ENCODE measurements around the gene HCAR2. TPM values are rescaled to one million over a fixed set of nuclear protein-coding genes. Genes with fewer than 3 reads are reported as not detected.
"Not testable (repeated sequence)": the region's sequence is repeated elsewhere in the genome, so short reads cannot be mapped to it uniquely, and the experiment has no call there.

HCAR2 gene
- total RNA-seq, 1 experiment from 2014 or later = not detected

DNA sequence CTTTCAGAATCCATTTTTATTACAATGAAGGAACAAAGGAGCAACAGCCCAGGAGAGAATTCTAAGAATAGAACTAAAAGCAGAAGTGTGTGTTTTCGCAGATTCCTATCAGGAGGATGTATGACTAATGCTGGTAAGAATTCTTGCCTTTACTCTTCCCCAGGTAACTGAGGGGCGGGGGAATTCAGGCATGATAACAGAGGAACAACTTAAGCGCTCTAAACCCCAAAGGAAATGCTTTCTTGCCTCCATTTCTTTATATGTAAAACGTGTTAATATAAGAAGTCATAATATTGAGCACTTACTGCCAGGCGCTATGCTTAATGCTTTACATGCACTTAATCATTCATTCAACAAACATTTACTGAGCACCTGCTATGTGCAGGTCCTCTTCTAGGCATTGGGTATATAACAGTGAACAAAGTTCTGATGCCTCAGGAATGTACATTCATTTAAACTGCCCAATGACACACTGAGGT, 23.0 kb upstream of the HCAR2 start:
- no peaks in the 10 kb centered on the region for H3K4me1 ChIP-seq
- no peak overlapping the region for H3K4me3 ChIP-seq
- no peak for DNase-seq
- H3K36me3 ChIP-seq = no peaks in the 10 kb centered on the region
- H3K9me3 ChIP-seq (replicated peaks) = no peaks in the 10 kb centered on the region
- no peak overlapping the region for H3K27ac ChIP-seq
- no peaks in the 10 kb centered on the region for H3K27me3 ChIP-seq

DNA sequence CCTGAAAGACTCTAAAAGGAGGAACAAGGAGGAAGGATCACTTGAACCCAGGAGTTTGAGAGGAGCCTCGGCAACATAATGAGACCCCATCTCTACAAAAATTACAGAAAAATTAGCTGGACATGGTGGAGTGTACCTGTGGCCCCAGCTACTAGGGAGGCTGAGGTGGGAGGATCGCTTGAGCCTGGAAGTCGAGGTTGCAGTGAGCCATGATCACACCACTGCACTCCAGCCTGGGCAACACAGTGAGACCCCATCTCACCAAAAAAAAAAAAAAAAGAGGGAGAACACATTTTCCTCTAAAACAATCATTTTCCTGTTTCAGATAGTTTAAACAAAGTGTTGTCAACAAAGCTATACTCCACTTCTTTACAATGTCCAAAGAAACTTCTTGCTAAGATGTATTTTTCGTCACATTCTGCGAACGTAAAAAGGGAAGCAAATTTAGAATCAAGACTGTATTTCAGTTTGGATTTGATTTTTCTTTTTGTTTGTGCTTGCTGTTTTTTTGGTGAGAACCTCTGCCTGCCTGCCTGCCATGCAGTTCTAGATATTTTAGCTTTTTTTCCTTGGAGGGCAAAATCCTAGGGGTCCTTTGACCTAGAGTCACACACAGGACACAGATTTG, 22.4 kb upstream of the HCAR2 start:
- no peak overlapping the region for H3K27ac ChIP-seq

DNA sequence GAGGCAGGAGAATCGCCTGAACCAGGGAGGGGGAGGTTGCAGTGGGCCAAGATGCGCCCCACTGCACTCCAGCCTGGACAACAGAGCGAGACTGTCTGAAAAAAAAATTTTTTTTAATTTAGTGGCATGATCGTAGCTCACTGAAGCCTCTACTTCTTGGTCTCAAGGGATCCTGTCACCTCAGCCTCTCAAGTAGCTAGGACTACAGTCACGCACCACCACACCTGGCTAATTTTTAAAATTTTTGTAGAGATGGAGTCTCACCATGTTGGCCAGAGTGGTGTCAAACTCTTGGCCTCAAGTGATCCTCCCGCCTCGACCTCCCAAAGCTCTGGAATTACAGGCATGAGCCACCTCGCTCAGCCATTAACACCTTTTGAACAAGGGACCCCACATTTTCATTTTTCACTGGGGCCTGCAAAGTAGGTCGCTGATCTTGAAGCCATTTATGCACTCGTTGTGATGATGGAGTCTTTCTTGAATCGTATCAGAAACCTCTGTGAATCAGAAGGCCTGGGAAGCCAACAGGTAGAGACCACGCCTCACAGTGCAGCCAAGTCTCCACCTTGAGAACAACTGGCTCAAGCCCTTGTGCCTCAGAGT, 21.6 kb upstream of the HCAR2 start:
- H3K9me3 ChIP-seq (replicated peaks) = no peaks in the 10 kb centered on the region
- no peak overlapping the region for H3K4me3 ChIP-seq
- DNase-seq = no peak
- no peaks in the 10 kb centered on the region for H3K4me1 ChIP-seq
- H3K36me3 ChIP-seq = no peaks in the 10 kb centered on the region
- no peaks in the 10 kb centered on the region for H3K27me3 ChIP-seq
- no peak overlapping the region for H3K27ac ChIP-seq

More for the DNA sequence above, 22.4 kb upstream of the HCAR2 start:
- H3K9me3 ChIP-seq (replicated peaks) = no peaks in the 10 kb centered on the region
- H3K36me3 ChIP-seq = no peaks in the 10 kb centered on the region
- no peaks in the 10 kb centered on the region for H3K27me3 ChIP-seq
- H3K4me3 ChIP-seq = no peak overlapping the region
- no peaks in the 10 kb centered on the region for H3K4me1 ChIP-seq
- no peak for DNase-seq

DNA sequence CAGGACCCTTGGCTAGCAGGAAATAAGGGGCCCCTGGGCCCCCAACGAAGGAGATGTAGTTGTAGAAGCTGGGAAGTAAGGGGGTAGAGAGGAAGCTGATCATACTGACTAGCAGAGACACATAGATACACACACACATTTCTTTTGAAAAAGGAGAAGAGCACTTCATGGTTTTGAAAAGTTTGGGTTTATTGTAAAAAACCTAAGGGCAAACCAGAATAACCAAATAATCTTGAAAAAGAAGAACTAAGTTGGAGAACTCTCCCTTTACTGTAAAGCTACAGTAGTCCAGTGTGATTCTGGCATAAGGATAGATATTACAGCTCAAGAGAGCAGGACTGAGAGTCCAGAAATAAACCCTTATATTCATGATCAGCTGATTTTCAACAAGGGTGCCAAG, 19.2 kb upstream of the HCAR2 start:
- no peaks in the 10 kb centered on the region for H3K4me1 ChIP-seq
- no peak for DNase-seq
- H3K27ac ChIP-seq = no peak overlapping the region
- no peaks in the 10 kb centered on the region for H3K36me3 ChIP-seq
- H3K27me3 ChIP-seq = no peaks in the 10 kb centered on the region
- H3K9me3 ChIP-seq (replicated peaks) = no peaks in the 10 kb centered on the region
- no peak overlapping the region for H3K4me3 ChIP-seq

DNA sequence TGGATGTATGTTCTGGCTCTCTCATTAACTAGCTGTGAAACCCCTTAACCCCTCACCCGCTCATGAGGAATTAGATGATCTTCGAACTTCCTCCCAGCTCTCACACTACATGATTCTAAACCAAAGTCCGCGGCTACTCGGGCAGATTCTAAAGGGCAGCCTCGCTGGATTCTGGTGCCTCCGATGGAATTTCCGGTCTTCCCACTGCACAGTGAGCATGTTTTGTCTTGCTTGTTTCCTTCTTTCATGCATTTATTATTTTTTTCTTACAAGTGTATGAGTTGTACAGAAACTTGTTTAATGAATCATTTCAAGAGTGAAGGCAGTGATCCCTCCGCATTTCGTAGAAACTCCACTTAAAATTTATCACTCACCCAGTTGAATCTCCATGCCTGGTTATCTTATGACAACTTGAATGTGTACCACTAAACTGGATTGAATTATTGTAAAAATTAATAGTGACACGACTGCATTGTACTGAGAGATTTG, 17.9 kb upstream of the HCAR2 start:
- Histone ChIP-seq H3K9me3 (replicated peaks) (no peaks in the 10 kb centered on the region), H3K36me3 (no peaks in the 10 kb centered on the region), H3K4me3 (no peak overlapping the region), H3K27me3 (no peaks in the 10 kb centered on the region), H3K4me1 (no peaks in the 10 kb centered on the region), H3K27ac (no peak overlapping the region)
- DNase-seq = no peak

DNA sequence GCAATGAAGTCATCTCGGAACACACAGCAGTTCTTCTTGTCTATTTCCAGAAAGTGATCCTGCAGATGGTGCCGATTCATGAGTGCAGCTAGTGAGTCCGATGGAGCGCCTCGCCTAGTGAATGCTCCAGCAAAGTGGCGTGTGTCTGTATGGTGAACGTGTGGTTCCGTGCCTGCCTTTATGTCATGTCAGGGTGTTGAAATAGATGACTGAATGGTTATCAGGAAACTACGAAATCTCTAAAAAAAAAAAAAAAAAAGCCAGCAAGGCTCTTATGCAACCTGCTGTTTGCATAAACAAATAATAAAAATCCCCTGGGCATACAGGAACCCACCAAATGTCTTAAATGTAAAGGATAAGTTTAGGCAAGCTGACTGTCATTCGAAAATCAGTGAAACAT, 13.5 kb upstream of the HCAR2 start, which contains the start of gene HCAR3:
HCAR3 (minus strand) TSS at position 154 of the 400 bp plus-strand sequence; CDS start at position 80, 74 bp downstream.
- H3K27ac ChIP-seq; DNase-seq; H3K36me3 ChIP-seq; H3K9me3 ChIP-seq (replicated peaks); H3K4me3 ChIP-seq; H3K4me1 ChIP-seq; H3K27me3 ChIP-seq: not testable (repeated sequence)

DNA sequence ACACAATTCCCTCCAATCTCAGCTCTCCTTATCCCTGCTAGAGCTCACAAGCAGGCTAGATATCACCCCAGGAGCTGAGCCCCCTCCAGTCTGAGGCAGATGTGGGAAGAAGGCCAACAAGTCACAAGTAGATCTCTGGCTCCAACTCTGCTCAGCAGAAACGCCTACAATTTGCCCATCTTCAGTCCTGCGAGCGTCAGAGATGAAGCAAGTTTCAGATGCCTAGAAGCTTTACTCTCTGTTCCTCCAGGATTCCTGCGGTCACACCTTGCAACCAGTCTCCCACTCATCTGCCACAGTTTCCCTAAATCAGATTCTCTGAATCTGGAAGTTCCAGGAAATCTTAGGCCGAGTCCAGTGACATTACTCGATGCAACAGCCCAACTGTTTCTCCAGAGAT, 12.1 kb upstream of the HCAR2 start:
- not testable (repeated sequence) for H3K27me3 ChIP-seq; H3K36me3 ChIP-seq; H3K27ac ChIP-seq; H3K9me3 ChIP-seq (replicated peaks); DNase-seq; H3K4me3 ChIP-seq; H3K4me1 ChIP-seq

DNA sequence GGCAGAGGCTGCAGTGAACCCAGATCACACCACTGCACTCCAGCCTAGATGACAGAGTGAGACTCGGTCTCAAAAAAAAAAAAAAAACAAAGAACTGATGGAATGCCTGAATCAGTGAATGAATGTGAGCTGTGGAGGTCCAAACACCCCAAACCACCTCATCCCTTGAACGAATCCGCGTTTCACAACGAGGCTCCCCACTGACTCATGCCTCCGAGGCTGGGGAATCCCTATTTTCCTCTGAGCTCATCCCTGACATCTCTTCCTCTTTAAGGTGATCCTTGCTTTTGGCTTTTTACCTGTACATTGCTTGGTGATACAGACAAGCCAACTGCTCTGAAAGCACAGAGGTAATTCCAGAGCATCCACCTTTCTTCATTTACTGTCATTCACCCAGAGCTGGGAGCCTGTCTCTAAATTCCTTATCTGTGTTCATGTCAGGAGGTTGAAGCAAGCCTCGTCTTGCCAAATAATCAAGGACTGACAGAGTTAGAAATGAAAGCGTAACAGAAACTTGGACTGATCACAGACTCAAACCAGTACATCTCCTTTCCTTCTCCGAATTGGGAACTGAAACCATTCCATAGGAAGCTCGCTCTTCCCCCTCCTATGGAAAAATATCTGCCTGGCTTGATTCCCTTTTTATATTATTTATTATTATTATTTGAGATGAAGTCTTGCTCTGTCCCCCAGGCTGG, 10.5 kb upstream of the HCAR2 start:
- H3K27me3 ChIP-seq, H3K4me3 ChIP-seq, DNase-seq: not testable (repeated sequence)

DNA sequence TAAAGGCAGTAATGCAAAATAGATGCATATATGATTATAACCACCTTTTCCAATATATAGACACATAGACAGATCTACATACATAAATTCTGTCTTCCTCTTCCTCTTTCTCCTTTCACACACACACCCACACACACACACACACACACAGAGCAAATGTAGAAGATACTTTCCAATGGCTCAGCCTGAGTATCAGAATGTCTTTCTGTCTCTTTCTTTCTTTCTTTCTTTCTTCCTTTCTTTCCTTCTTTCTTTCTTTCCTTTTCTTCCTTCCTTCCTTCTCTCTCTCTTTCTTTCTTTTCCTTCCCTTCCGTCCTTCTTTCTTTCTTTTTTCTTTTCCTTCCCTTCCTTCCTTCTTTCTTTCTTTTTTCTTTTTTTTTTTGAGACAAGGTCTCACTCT, 8.1 kb upstream of the HCAR2 start:
- not testable (repeated sequence) for H3K36me3 ChIP-seq; H3K27ac ChIP-seq; DNase-seq; H3K4me1 ChIP-seq; H3K9me3 ChIP-seq (replicated peaks); H3K4me3 ChIP-seq; H3K27me3 ChIP-seq

More for the DNA sequence above, 10.5 kb upstream of the HCAR2 start:
- H3K36me3 ChIP-seq; H3K9me3 ChIP-seq (replicated peaks); H3K4me1 ChIP-seq; H3K27ac ChIP-seq: not testable (repeated sequence)

DNA sequence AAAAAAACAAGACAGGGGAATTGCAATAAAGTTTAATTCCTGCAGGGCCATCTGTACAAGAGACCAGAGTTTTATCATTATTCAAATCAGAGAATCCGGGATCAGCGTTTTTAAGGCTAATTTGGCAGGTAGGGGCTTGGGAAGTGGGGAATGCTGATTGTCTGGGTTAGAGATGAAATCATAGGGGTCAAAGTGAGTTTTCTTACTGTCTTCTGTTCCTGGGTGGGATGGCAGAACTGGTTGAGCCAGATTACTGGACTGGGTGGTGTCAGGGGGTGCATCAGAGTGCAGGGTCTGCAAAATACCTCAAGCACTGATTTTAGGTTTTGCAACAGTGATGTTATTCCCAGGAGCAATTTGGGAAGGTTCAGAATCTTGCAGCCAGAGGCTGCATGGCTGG, 7.2 kb upstream of the HCAR2 start:
- not testable (repeated sequence) for H3K4me3 ChIP-seq; H3K9me3 ChIP-seq (replicated peaks); DNase-seq; H3K27ac ChIP-seq; H3K27me3 ChIP-seq; H3K4me1 ChIP-seq; H3K36me3 ChIP-seq

DNA sequence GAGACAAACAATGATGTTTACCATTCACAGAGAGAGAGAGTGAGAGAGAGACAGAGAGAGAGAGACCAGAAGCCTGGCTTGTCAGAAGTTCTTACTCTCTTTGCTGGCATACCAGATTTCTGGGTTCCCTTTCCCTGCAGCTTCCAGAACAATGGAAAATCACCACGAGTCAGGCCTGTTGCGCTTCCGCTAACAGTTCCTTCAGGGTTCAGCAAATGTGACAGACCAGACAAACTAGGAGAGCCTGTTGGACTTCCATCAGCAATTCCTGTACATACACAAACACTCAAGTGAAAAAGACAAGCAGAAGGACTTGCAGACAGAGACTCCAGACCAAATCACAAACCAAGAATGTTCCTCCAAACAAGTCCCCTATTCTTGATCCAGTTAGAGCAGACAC, 6.1 kb upstream of the HCAR2 start:
- H3K27ac ChIP-seq; H3K9me3 ChIP-seq (replicated peaks); H3K4me1 ChIP-seq; H3K27me3 ChIP-seq; H3K36me3 ChIP-seq; H3K4me3 ChIP-seq; DNase-seq: not testable (repeated sequence)

DNA sequence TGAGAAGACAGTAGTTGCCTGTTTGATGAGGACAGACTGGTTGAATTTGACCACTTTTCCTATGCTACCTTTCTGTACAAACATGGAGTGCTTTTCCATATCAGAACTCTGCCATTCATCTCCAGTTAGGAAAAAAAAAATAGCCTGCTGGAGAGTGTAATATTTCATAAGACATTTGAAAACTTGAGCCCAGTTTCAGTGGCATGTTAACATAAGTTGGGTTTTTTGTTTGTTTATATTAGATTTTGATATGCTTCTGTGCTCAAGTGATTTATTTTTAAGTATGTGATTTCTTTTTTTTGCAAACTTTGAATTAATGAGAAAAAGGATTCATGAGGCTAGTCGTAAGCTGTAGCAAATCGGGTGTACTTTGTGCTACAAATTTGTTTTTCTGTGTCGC, 684 bp upstream of the HCAR2 start:
- not testable (repeated sequence) for H3K27ac ChIP-seq; H3K9me3 ChIP-seq (replicated peaks); H3K27me3 ChIP-seq; DNase-seq; H3K36me3 ChIP-seq; H3K4me3 ChIP-seq; H3K4me1 ChIP-seq

DNA sequence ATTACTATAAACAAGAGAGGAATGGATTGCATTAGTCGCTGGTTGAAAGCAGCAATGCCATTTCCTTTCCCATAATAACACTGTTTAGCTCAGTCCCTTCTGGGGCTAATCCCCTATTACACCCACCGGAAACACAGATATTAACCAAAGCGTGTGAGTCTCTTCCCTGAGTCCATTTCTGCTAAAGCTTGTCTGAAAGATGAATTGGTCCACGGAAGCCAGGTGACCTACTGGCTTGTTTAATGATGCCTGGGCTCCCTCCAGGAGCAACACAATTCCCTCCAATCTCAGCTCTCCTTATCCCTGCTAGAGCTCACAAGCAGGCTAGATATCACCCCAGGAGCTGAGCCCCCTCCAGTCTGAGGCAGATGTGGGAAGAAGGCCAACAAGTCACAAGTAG, 1.7 kb downstream of the HCAR2 start:
- H3K27me3 ChIP-seq; H3K4me1 ChIP-seq; H3K36me3 ChIP-seq; H3K9me3 ChIP-seq (replicated peaks): not testable (repeated sequence)
- peak overlapping the region; percentile 48; the same call in 1 of the 2 replicates for H3K27ac ChIP-seq
- H3K4me3 ChIP-seq = peak overlapping the region; percentile 19; the same call in 1 of the 2 replicates
- DNase-seq = peak; percentile 29 to 66

DNA sequence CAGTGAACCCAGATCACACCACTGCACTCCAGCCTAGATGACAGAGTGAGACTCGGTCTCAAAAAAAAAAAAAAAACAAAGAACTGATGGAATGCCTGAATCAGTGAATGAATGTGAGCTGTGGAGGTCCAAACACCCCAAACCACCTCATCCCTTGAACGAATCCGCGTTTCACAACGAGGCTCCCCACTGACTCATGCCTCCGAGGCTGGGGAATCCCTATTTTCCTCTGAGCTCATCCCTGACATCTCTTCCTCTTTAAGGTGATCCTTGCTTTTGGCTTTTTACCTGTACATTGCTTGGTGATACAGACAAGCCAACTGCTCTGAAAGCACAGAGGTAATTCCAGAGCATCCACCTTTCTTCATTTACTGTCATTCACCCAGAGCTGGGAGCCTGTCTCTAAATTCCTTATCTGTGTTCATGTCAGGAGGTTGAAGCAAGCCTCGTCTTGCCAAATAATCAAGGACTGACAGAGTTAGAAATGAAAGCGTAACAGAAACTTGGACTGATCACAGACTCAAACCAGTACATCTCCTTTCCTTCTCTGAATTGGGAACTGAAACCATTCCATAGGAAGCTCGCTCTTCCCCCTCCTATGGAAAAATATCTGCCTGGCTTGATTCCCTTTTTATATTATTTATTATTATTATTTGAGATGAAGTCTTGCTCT, 3.0 kb downstream of the HCAR2 start:
- not testable (repeated sequence) for H3K9me3 ChIP-seq (replicated peaks); DNase-seq; H3K36me3 ChIP-seq; H3K27me3 ChIP-seq; H3K27ac ChIP-seq; H3K4me1 ChIP-seq; H3K4me3 ChIP-seq

DNA sequence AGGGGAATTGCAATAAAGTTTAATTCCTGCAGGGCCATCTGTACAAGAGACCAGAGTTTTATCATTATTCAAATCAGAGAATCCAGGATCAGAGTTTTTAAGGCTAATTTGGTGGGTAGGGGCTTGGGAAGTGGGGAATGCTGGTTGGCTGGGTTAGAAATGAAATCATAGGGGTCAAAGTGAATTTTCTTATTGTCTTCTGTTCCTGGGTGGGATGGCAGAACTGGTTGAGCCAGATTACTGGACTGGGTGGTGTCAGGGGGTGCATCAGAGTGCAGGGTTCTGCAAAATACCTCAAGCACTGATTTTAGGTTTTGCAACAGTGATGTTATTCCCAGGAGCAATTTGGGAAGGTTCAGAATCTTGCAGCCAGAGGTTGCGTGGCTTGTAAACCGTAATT, 6.2 kb downstream of the HCAR2 start:
- H3K27me3 ChIP-seq, H3K4me1 ChIP-seq, H3K36me3 ChIP-seq: not testable (repeated sequence)

More for the DNA sequence above, 6.2 kb downstream of the HCAR2 start:
- H3K27ac ChIP-seq; DNase-seq; H3K4me3 ChIP-seq; H3K9me3 ChIP-seq (replicated peaks): not testable (repeated sequence)

Measured in SJCRH30 (cell line).